SK-N-MC (cell line): ENCODE measurements around the gene KAZN.

ENCODE experiments used
- DNase-seq: peaks from one replicate; pipeline ENCODE4 v3.0.0-alpha.2; 2011; ENCODE audit warnings: low read depth, low spot score
- H3K27ac ChIP-seq: fragments of 200-600 bp; sonication (generic); 2 replicates; pipeline ENCODE4 v1.5.1; 2016; ENCODE audit warnings: mixed run types
- H3K36me3 ChIP-seq: fragments of 200-600 bp; sonication (generic); 2 replicates; pipeline ENCODE4 v1.6.1; 2017; ENCODE audit warnings: antibody characterized with exemption, low read length, mixed read lengths; ENCODE audit not compliant: insufficient read depth
- H3K4me3 ChIP-seq: fragments of 200-600 bp; sonication (generic); 2 replicates; pipeline ENCODE4 v1.5.1; 2016
- H3K9ac ChIP-seq: fragments of 200-600 bp; sonication (generic); 2 replicates; pipeline ENCODE4 v1.8.0; 2017; ENCODE audit warnings: mixed run types, mixed read lengths; ENCODE audit not compliant: insufficient read length
- H3K9me3 ChIP-seq: fragments of 200-600 bp; sonication (generic); 2 replicates; pipeline ENCODE4 v1.6.1; 2017; ENCODE audit warnings: low read depth, mild to moderate bottlenecking, antibody characterized with exemption, low read length, moderate library complexity, mixed read lengths
- EZH2 ChIP-seq: fragments of 200-600 bp; sonication (generic); IDR thresholded peaks from one replicate; pipeline ENCODE4 v1.6.1; 2017; ENCODE audit warnings: antibody characterized with exemption
- FOXP2 ChIP-seq: optimal IDR thresholded peaks from 2 replicates; pipeline ENCODE3; 2011; ENCODE audit warnings: mild to moderate bottlenecking, moderate library complexity; ENCODE audit not compliant: insufficient read depth; ENCODE audit errors: extremely low read length, control extremely low read depth
- POLR2AphosphoS5 ChIP-seq: IDR thresholded peaks from 2 replicates; pipeline ENCODE4 v1.6.1; 2012; ENCODE audit warnings: mild to moderate bottlenecking, low read depth, low read length, borderline replicate concordance

Gene KAZN

DNA sequence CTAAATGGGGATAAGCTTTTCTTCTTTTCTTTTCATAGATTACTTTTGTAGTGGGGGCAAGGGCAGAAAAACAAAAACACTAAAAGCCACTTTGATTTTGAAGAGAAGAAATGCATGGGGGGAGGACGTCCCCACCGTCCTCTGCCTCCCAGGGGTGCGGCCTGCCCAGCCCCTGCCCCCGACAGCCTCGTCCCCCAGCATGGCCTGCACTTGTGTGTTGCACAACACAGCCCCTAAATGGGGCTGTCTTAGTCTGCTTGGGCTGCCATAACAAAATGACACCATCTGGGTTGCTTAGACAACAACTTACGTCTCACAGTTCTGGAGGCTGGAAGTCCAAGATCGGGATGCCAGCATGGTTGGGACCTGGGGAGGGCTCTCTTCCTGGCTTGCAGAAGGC lies 497.8 kb downstream of the KAZN start:
- no peaks in the 10 kb centered on the region for H3K36me3 ChIP-seq
- no peak overlapping the region for H3K4me3 ChIP-seq
- no peaks in the 10 kb centered on the region for H3K9me3 ChIP-seq
- TF ChIP-seq FOXP2 (no peak), EZH2 (no peak), POLR2AphosphoS5 (no peak)
- no peak overlapping the region for H3K27ac ChIP-seq
- DNase-seq: no peak
- H3K9ac ChIP-seq: no peak overlapping the region

DNA sequence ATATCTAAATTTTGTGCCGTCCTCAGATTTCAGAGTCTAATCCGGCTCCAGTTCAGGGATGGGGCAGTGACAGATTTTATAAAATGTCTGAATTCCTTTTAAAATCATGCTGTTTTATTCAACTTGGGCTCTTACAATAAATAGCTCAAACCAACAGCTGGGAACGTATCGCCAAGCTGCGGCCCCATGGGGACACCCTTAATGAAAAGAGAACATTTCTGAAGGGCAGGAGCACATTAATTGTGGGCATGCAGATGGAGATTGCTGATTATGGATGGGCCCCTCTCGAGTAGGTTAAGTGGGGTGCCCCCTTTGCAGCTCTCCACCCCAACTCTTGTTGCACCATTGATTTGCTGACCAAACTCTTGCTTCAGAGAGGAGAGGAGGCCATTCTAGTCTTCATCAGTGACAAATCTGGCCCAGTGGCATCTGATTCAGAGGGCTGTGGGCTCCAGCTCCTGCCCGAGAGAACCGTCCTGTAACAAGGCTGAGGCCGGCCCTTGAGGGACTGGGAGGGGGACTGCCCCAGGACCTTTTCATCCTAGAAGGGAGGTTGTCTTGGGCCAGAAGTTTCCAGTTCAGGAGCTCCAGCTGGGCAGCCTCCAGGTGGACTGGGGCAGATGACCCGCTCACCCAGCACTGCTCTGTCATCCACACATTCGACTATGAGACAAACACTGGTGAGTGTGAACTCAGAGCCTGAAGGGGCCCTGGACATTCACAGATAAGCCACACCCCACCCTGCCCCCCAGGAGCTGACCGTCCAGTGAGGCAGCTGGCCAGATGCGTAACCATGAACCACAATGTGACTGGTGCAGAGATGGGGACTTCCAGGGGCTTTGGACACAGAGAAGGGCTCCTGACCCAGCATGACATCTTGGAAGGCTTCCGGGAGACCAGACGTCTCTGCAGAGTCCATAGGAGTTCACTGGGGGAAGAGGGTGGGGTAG lies 500.0 kb downstream of the KAZN start:
- Histone ChIP-seq H3K9ac (no peak overlapping the region), H3K27ac (no peak overlapping the region), H3K4me3 (no peak overlapping the region), H3K9me3 (no peaks in the 10 kb centered on the region), H3K36me3 (no peaks in the 10 kb centered on the region)
- DNase-seq: no peak
- TF ChIP-seq FOXP2: no peak
- no peak for TF ChIP-seq EZH2
- TF ChIP-seq POLR2AphosphoS5: no peak

DNA sequence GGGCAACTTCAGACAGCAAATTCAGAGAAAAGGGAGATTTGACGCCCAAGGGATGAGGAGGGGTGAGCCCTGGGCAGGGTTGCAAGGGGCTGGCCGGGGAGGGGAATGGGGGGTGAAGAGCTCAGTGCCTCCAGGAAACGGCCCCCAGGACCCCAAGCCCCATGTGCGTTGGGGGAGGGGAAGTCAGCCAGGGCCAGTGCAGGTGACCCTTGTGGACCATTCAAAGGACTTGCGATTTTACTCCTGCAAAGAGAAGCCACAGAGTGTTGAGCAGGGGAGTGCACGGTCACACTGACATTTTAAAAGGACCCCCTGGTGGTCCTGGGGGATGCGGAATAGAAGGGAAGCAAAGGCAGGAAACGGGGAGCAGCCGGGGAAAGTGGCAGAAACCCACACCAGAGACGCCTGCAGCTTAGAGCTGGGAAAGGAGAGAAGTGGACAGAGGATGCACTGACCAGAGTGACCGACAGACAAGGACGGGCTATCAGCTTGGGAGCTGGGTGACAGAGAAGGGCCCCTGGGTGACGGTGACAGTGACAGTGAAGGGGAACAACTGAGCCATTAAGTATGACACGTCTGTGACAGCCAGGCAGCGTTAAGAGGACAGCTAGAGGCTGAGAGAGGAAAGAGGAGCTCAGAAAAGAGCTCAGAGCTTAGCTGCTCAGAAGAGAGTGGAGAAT lies 501.1 kb downstream of the KAZN start:
- DNase-seq: no peak
- Histone ChIP-seq H3K36me3 (no peaks in the 10 kb centered on the region), H3K9ac (no peak overlapping the region), H3K27ac (no peak overlapping the region), H3K9me3 (no peaks in the 10 kb centered on the region), H3K4me3 (no peak overlapping the region)
- TF ChIP-seq POLR2AphosphoS5 (no peak), EZH2 (no peak), FOXP2 (no peak)

DNA sequence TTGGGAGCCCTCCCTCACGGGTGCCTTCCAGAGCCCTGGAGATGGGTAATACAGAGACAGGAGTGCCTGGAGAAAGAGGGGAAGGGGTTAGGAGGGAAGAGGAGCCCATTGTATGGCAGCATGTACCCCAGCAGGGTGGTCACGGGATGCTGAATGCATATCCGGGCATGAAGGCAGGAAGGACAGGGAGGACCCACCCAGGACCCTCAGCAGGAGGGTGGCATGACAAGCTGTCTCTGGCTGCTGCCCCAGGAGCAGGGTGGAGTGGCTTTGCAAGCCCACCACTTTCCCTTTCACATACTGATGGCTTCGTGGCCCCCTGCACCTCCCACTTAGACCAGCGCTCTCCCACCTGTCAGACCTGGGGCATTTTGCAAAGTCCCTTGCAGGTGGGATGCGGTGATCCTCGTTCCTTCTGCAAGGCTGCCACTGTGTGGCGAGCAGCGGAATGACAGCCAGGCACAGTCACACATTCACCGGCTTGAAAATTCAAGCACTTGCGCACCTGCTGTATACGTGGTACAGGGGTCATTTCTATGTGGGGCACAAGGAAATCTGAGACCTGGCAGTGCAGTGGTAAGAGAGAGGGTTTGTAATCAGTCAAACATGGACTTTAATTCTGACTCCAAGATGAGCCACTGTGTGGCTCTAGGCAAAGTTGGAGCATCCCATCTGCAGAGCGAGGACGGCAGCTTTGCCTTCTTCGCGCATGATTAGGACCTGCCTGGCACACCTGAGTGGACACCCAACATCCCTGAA lies 501.8 kb downstream of the KAZN start:
- TF ChIP-seq POLR2AphosphoS5 (no peak), EZH2 (no peak), FOXP2 (no peak)
- DNase-seq: no peak
- Histone ChIP-seq H3K4me3 (no peak overlapping the region), H3K9ac (no peak overlapping the region), H3K9me3 (no peaks in the 10 kb centered on the region), H3K27ac (no peak overlapping the region), H3K36me3 (no peaks in the 10 kb centered on the region)

DNA sequence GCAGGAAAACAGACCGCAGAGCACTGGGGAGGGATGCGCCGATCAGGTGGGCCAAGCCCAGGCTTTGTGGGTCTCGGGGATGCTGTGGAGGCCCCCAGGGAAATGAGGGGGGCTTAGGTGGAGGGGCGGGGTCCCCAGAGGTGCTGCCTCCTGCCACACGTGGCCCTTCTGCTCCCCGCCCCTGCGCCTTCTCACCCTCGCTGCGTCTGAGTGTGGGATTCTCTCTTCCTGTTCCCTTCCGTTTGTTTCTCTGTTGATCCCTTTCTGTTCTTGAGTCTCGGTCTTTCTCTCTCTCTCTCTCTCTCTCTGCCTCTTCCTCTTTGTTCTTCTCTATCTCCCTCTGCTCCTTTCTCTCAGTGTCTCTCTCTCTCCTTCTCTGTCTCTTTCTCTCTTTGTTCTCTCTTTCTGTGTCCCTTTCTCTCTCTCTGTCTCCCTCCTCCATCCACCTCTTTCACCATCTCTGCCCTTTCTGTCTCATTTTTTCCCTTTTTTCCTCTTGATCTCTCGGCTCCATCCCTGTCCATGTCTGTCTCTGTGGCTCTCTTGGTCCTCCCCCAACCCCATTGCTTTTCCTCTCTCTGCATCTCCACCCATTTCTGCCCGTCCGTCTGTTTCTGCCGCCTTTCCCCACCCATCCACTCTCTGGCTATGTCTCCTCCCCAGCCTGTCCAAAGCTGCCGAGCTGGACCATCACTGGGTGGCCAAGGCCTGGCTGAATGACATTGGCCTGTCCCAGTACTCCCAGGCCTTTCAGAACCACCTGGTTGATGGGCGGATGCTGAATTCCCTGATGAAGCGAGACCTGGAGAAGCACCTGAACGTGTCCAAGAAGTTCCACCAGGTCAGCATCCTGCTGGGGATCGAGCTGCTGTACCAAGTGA lies 502.6 kb downstream of the KAZN start:
- no peaks in the 10 kb centered on the region for H3K36me3 ChIP-seq
- no peaks in the 10 kb centered on the region for H3K9me3 ChIP-seq
- no peak overlapping the region for H3K9ac ChIP-seq
- no peak overlapping the region for H3K4me3 ChIP-seq
- no peak for DNase-seq
- no peak overlapping the region for H3K27ac ChIP-seq
- TF ChIP-seq FOXP2 (no peak), EZH2 (no peak), POLR2AphosphoS5 (no peak)

DNA sequence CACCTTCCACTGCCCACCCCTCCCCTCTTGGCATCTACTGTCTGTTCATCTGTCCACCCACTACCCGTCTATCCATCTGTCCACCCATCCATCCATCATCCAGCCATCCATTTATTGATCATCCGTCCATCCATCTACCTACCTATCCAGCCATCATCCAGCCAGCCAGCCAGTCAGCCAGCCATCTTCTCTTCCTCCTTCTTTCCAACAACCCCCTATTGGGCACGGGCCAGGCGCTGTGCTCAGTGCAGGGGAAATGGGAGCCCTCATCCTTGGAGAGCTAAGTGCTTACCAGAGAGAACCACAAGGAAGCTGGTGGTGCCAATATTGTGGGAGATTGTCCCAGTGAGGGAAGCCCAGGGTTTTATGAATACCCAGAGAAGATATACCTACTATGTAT lies 503.3 kb downstream of the KAZN start:
- Histone ChIP-seq H3K27ac (no peak overlapping the region), H3K9ac (no peak overlapping the region), H3K9me3 (no peaks in the 10 kb centered on the region), H3K36me3 (no peaks in the 10 kb centered on the region), H3K4me3 (no peak overlapping the region)
- no peak for DNase-seq
- TF ChIP-seq EZH2 (no peak), FOXP2 (no peak), POLR2AphosphoS5 (no peak)

DNA sequence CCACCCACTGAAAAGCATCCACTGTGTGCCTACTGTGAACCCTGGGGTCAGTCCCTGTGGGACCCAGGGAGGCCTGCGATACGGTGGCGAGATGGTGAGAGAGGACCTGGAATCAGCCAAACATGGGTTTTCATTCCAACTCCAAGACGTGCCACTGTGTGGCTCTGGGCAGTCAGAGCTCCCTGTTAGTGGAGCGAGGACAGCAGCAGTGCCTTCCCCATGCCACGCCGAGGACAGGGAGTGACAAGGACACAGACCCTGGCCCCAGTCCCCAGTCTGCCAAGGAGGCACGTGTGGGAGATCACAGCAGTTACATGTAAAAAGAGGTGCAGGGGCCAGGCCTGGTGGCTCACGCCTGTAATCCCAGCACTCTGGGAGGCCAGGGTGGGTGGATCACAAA lies 504.2 kb downstream of the KAZN start:
- Histone ChIP-seq H3K36me3 (no peaks in the 10 kb centered on the region), H3K27ac (no peak overlapping the region), H3K4me3 (no peak overlapping the region), H3K9ac (no peak overlapping the region), H3K9me3 (no peaks in the 10 kb centered on the region)
- no peak for TF ChIP-seq FOXP2
- DNase-seq: no peak

DNA sequence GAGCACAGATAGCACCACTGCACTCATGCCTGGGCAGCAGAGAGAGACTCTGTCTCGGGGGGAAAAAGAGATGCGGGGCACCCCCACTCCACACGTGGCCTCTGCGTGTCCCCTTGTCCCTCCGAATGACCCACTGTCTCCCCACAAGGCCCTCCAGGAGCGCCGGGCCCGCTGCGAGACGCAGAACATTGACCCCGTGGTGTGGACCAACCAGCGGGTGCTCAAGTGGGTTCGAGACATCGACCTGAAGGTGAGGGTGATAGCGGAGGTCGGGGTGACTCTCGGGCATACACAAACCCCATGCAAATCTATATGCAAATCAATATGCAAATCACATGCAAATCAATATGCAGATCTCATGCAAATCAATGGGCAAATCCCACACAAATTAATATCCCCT lies 504.7 kb downstream of the KAZN start:
- Histone ChIP-seq H3K4me3 (no peak overlapping the region), H3K36me3 (no peaks in the 10 kb centered on the region), H3K9ac (no peak overlapping the region), H3K27ac (no peak overlapping the region), H3K9me3 (no peaks in the 10 kb centered on the region)
- DNase-seq: no peak
- TF ChIP-seq POLR2AphosphoS5: no peak
- TF ChIP-seq EZH2: no peak
